ELF-1 (cell line): ENCODE results near the gene CD300C.
"Not testable (repeated sequence)": the region's sequence is repeated elsewhere in the genome, so short reads cannot be mapped to it uniquely, and the experiment has no call there.

Source experiments
- DNase-seq: peaks from one replicate; pipeline ENCODE4 v3.0.0-alpha.2; 2016; ENCODE audit warnings: low read depth, low spot score

The CD300C gene

DNA sequence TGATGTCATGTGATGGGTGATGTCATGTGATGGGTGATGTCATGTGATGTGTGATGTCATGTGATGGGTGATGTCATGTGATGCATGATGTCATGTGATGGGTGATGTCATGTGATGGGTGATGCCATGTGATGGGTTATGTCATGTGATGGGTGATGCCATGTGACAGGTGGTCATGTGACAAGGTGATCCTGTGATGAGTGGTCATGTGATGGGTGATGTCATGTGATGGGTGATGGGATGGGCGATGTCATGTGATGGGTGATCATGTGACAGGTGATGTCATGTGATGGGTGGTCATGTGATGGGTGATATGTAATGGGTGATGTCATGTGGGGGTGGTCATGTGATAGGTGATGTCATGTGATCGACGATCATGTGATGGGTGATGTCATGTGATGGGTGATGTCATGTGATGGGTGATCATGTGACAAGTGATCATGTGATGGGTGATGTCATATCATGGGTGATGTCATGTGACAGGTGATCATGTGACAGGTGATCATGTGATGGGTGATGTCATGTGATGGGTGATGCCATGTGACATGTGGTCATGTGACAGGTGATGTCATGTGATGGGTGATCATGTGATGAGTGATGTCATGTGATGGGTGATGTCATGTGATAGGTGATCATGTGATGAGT lies 31.8 kb downstream of the CD300C start:
- peak; percentile 46 for DNase-seq

DNA sequence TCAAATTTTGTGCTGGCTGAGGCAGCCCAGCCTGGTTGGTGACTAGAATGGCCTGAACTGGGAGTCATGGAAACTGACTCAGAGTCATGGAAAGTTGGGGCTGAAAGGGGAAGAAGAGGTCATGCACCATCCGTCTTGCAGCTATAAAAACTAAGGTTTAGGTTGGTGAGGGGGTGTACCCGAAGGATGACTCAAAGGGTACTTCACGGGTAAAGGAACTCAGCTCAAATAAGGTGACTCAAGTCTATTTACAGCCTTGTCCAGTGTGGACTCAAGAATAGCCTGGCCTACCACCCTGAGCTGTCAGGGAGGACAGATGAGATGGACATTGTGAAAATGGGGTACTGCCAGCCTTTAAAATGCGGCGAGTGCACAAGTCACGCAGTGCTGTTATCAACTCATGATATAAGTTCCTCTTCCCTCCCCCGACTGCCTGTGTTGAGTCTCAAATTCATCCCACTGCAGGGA lies 33.3 kb downstream of the CD300C start:
- DNase-seq: no peak

DNA sequence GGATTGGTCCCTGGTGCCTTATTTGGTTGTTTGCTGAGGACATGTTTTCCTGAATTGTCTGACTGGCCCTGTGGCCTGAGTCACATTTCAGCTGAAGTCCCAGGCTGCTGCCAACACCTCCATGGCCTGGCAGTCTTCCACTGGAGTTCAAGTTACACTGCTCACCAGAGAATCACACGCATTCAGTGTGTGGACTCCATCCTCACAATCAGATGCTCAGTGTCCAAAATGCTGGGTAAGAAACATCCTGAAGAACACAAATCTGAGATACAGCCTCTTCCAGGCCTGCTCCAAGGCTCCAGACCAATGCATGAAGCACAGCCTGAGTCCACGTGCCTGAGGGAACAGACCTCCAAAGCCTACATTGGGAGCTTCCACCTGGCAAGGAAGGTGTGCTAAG lies 33.9 kb downstream of the CD300C start:
- no peak for DNase-seq

DNA sequence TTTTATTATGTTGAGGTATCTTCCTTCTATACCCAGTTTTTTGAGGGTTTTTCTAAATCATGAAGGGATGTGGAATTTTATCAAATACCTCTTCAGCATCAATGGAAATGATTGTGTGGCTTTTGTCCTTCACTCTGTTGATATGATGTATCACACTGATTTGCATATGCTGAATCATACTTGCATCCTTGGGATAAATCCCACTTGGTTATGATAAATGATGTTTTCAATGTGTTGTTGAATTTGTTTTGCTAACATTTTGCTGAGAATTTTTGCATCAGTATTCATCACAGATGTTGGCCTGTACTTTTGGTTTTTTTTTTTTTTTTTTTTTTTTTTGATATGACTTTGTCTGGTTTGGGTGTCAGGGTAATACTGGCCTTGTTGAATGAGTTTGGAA lies 37.8 kb downstream of the CD300C start:
- no peak for DNase-seq

DNA sequence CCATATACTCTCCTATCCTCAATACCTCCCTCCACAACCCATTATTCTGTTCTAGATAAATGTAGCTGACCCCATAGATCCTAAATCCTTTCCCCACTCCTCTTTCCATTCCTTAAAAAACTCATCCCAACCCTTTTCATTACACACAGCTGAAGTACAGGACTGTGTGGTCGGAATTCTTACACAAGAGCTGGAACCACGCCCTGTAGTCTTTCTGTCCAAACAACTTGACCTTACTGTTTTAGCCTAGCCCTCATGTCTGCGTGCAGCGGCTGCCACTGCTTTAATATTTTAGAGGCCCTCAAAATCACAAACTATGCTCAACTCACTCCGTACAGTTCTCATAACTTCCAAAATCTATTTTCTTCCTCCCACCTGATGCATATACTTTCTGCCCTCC lies 42.0 kb downstream of the CD300C start:
- DNase-seq: not testable (repeated sequence)

DNA sequence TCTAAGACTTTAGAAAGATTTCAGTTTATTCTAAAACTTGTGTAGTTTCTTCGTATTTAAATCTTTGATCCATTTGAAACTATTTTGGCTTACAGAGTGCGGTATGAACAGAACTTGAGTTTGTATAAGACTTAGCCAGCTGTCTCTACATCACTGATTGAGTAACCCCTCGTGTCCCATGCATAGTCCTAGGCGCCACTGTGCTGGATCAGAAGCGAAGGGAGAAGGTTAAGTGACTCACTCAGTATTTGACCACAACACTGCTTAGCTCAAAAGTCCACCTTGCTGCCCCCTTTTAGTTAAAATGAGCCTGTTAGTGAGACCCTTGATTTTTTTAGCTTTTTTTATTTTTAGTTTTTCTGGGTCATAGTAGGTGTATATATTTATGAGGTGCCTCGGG lies 43.1 kb downstream of the CD300C start:
- DNase-seq: no peak

DNA sequence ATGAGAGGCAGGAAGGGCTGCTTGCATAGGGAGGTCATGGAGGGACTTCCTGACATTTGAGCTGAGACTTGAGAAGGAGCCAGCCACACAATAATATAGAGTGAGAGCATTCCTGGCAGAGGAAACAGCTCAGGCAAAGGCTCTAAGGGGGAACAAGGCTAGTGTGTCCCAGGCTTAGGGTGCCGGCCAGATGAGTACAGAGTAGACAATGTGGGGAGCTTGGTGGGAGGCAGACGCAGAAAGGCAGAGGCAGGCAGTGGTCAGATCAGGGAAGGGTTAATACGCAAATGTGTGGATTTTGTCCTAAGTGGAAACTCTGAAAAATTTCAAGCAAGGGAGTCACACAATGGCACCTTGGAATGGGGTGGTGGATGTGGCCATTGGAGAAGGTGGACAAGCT lies 45.9 kb downstream of the CD300C start:
- DNase-seq: no peak

DNA sequence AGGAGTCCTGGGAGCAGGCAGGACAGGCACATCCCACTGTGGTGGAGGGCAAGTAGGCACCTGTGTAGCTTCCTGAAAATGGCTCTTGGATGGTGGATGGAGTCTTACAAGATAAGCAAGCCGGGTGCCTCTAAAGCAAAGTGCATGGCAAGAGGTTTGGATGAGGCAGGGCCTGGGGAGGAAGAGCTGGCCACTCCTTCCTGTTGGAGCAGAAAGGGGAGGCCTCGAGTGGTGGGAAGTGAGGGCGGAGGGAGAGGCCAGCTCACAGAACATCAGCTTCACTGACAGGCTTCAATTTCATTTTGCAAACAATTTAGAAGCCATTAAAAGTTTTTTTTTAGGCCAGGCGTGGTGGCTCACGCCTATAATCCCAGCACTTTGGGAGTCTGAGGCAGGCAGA lies 48.4 kb downstream of the CD300C start:
- DNase-seq: no peak

DNA sequence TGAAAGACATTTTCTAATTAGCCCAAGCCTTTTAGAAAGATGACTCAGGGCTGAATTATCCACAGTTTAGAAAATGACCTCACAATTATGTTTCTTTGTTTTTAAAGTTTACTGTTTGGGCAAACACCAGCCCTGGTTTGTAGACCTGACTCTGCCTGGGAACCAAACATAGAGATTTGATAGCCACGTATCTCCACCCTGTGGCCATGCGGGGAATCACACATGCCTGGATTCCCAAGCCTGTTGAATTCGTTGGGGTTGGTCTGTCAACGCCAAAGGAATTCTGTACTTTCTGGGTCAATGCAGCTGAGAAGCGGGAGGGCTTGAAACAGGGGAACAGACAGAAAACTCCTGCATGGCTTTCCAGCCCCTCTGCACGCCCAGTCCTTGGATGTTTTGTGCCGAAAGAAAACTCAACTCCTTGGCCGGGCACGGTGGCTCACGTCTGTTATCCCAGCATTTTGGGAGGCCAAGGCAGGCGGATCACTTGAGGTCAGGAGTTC lies 52.5 kb downstream of the CD300C start:
- peak; percentile 84 for DNase-seq

DNA sequence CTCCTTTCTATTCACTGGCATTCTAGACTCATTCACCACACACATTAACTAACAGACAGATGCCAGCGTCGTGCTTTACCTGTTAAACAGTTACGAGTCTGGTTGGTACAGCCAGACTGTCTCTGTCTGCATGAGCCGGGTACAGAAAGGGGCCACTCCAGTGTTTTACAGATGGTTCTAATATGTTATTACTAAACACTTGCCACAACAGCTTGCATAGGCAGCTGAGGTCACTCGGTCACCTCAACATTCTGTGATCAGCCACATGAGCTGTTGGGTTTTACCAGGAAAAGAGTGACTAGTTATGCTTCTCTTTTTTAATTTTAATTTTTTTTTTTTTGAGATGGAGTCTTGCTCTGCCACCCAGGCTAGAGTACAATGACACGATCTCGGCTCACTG lies 54.3 kb downstream of the CD300C start:
- no peak for DNase-seq
